HepG2 (cell line): ENCODE data around the gene APOC4. TPM values are rescaled to one million over a fixed set of nuclear protein-coding genes. Genes with fewer than 3 reads are reported as not detected.
A peak's percentile ranks its signal among the peaks of the same experiment; 100 is the strongest.

ENCODE experiments used
- ATAC-seq: fragments of 200-7000 bp; cut with Tn5 transposase; 3 replicates; pipeline ENCODE4 v1.9.1; 2020; ENCODE audit warnings: mild to moderate bottlenecking, moderate library complexity
- BruUV-seq: library from RNA; stranded (reverse); fragments of 400-500 nt; replicated peaks from 2 replicates; lab custom pipeline; 2021; lab: Mats Ljungman, UMichigan
- CTCF ChIA-PET: fragments of 300-600 bp; formaldehyde crosslinking; extraction: SDS; loops from one replicate; lab custom pipeline; 2021; ENCODE audit warnings: low total read pairs, inconsistent platforms, low intra/inter-chr PET ratio; lab: Yijun Ruan, JAX
- POLR2A ChIA-PET: fragments of 350-600 bp; sonication (Branson Sonifier 250); formaldehyde crosslinking; loops from one replicate; lab custom pipeline; 2020; ENCODE audit warnings: antibody characterized with exemption, inconsistent platforms; lab: Yijun Ruan, JAX
- DNase-seq: peaks from one replicate; pipeline ENCODE4 v3.0.0-alpha.2; 2015; ENCODE audit warnings: low spot score
- FAIRE-seq: peaks from 3 replicates; lab custom pipeline; 2011; peaks lifted over from hg19 to GRCh38; lab: Jason Lieb, UNC
- H2AFZ ChIP-seq: one replicate; pipeline ENCODE4 v1.6.1; 2011; ENCODE audit warnings: low read length, inconsistent platforms
- H3K27ac ChIP-seq: fragments of 300-600 bp; 3 replicates; pipeline ENCODE4 v1.8.0; 2011; ENCODE audit warnings: mixed run types, mild to moderate bottlenecking, mixed read lengths, low read length, inconsistent platforms; ENCODE audit not compliant: insufficient read depth; ENCODE audit errors: extremely low read length
- H3K27me3 ChIP-seq, 2 experiments: fragments of 200-600 bp in 1 of 2; 2 replicates in 1 of 2; 3 replicates in 1 of 2; pipeline versions ENCODE4 v1.6.0 to v1.8.0; 2011; ENCODE audit warnings: low read length in 2 of 2, mild to moderate bottlenecking in 2 of 2, moderate library complexity in 2 of 2, inconsistent platforms in 1 of 2; ENCODE audit not compliant: insufficient read depth in 2 of 2, control insufficient read depth in 1 of 2
- H3K36me3 ChIP-seq, 2 experiments: fragments of 200-600 bp in 1 of 2; replicated peaks in 1 of 2; 2 replicates in 1 of 2; 3 replicates in 1 of 2; pipeline versions ENCODE4 v1.5.1 to v1.8.0; 2011; ENCODE audit warnings: low read length in 2 of 2, inconsistent platforms in 1 of 2; ENCODE audit not compliant: insufficient read depth in 2 of 2, control insufficient read depth in 1 of 2
- H3K4me1 ChIP-seq: 2 replicates; pipeline ENCODE4 v1.5.1; 2012; ENCODE audit warnings: low read length, inconsistent platforms; ENCODE audit not compliant: insufficient read depth
- H3K4me2 ChIP-seq: 2 replicates; pipeline ENCODE4 v1.6.0; 2011; ENCODE audit warnings: low read depth, low read length, inconsistent platforms
- H3K4me3 ChIP-seq, 3 experiments: fragments of 200-600 bp in 1 of 3; sonication (generic), shearing (Covaris generic) in 1 of 3; replicated peaks in 1 of 3; 2 replicates each; pipeline ENCODE4 v1.5.1; 2011 to 2016; ENCODE audit warnings: low read length in 3 of 3, inconsistent platforms in 2 of 3, low read depth in 2 of 3, mild to moderate bottlenecking in 2 of 3, control low read depth in 1 of 3, mixed read lengths in 1 of 3; ENCODE audit not compliant: insufficient read depth in 1 of 3
- H3K79me2 ChIP-seq: one replicate; pipeline ENCODE4 v1.6.1; 2011; ENCODE audit warnings: low read length, inconsistent platforms; ENCODE audit not compliant: insufficient read depth
- H3K9ac ChIP-seq: 2 replicates; pipeline ENCODE4 v1.6.0; 2011; ENCODE audit warnings: mild to moderate bottlenecking, low read depth, low read length, inconsistent platforms; ENCODE audit not compliant: insufficient read depth
- H3K9me3 ChIP-seq: 2 replicates; pipeline ENCODE4 v1.5.1; 2012; ENCODE audit warnings: mild to moderate bottlenecking, low read length
- H4K20me1 ChIP-seq: 2 replicates; pipeline ENCODE4 v1.6.0; 2011; ENCODE audit warnings: inconsistent platforms, mild to moderate bottlenecking, low read length, moderate library complexity; ENCODE audit not compliant: insufficient read depth
- ARID2 ChIP-seq: sonication (generic); formaldehyde crosslinking; IDR thresholded peaks from 2 replicates; pipeline ENCODE4 v1.8.1; 2022; ENCODE audit warnings: mild to moderate bottlenecking, missing genetic modification reagents, borderline replicate concordance
- ELF3 ChIP-seq: IDR thresholded peaks from 2 replicates; pipeline ENCODE4 v1.6.1; 2016; ENCODE audit warnings: missing genetic modification reagents, missing compliant biosample characterization
- HOXA3 ChIP-seq: sonication (generic); formaldehyde crosslinking; IDR thresholded peaks from 2 replicates; pipeline ENCODE4 v1.5.0; 2020; ENCODE audit warnings: missing genetic modification reagents
- IRX3 ChIP-seq: sonication (generic); formaldehyde crosslinking; IDR thresholded peaks from 2 replicates; pipeline ENCODE4 v1.8.1; 2023; ENCODE audit warnings: mild to moderate bottlenecking, low read depth, missing genetic modification reagents, borderline replicate concordance
- MED1 ChIP-seq: sonication (generic); formaldehyde crosslinking; IDR thresholded peaks from 2 replicates; pipeline ENCODE4 v1.4.0; 2020; ENCODE audit warnings: missing genetic modification reagents
- PHF5A ChIP-seq: IDR thresholded peaks from one replicate; pipeline ENCODE4 v1.6.1; 2018; ENCODE audit warnings: low read depth, missing genetic modification reagents; ENCODE audit not compliant: unreplicated experiment
- PRPF4 ChIP-seq: fragments of 200-400 bp; formaldehyde crosslinking; IDR thresholded peaks from 2 replicates; pipeline ENCODE4 v1.6.1; 2016; ENCODE audit warnings: low read length, low read depth; ENCODE audit not compliant: poor library complexity, severe bottlenecking
- SALL1 ChIP-seq: sonication (generic); formaldehyde crosslinking; IDR thresholded peaks from 2 replicates; pipeline ENCODE4 v1.8.0; 2022; ENCODE audit warnings: mild to moderate bottlenecking, missing genetic modification reagents
- SIN3A ChIP-seq: IDR thresholded peaks from 2 replicates; pipeline ENCODE4 v1.6.1; 2011; ENCODE audit warnings: low read depth, mild to moderate bottlenecking, control low read depth, low read length, borderline replicate concordance
- ZBTB21 ChIP-seq: sonication (generic); formaldehyde crosslinking; IDR thresholded peaks from 2 replicates; pipeline ENCODE4 v1.4.0; 2020; ENCODE audit warnings: missing genetic modification reagents
- ZFY ChIP-seq: sonication (generic); formaldehyde crosslinking; IDR thresholded peaks from 2 replicates; pipeline ENCODE4 v1.4.0; 2020; ENCODE audit warnings: missing genetic modification reagents
- ZNF17 ChIP-seq: sonication (generic); formaldehyde crosslinking; IDR thresholded peaks from 2 replicates; pipeline ENCODE4 v1.5.0; 2020; ENCODE audit warnings: mild to moderate bottlenecking, missing genetic modification reagents
- ZNF263 ChIP-seq: sonication (generic); formaldehyde crosslinking; IDR thresholded peaks from 2 replicates; pipeline ENCODE4 v1.4.0; 2020; ENCODE audit warnings: missing genetic modification reagents
- ZNF616 ChIP-seq: sonication (generic); formaldehyde crosslinking; IDR thresholded peaks from 2 replicates; pipeline ENCODE4 v1.5.0; 2020; ENCODE audit warnings: low read depth, mild to moderate bottlenecking, missing genetic modification reagents
- WGBS: methylation state at CpG from one replicate; pipeline ENCODE4 v1.1.6; 2017; ENCODE audit warnings: low lambda C conversion rate; 5-methylcytosine and 5-hydroxymethylcytosine counted together
- in situ Hi-C: cut with HindIII; loops from 2 replicates; pipeline ENCODE4 v1.10.0; 2017; ENCODE audit warnings: low pct_unique_long_range_greater_than_20kb; ENCODE audit not compliant: extremely low pct_ligation_motif_present
- intact Hi-C: fragments of 100-400 bp; cut with micrococcal nuclease; formaldehyde crosslinking; loops from one replicate; pipeline ENCODE4 v1.10.0; 2022; ENCODE audit not compliant: unreplicated experiment
- polyA plus RNA-seq, 8 experiments: library from polyadenylated mRNA; depleted of rRNA in 3 of 8; stranded (reverse) in 7 of 8; unstranded in 1 of 8; fragments of >200 nt; fragmentation: Illumina TruSeq in 4 of 8; extraction: Trizol in 4 of 8; gene quantifications; 2 replicates each; pipeline versions ENCODE4 v1.2.1 to v1.2.3, GENCODE V29; 2011 to 2016; ENCODE audit warnings: low read depth in 4 of 8, missing spikeins in 1 of 8, mixed read lengths in 1 of 8; ENCODE audit not compliant: insufficient read depth in 1 of 8
- total RNA-seq, 5 experiments: library from RNA; depleted of rRNA; stranded (reverse); fragments of >200 nt; fragmentation: Illumina TruSeq; extraction: Trizol; gene quantifications; 2 replicates each; pipeline ENCODE4 v1.2.3, GENCODE V29; 2016; ENCODE audit warnings: low read depth in 1 of 5
- TF ChIP-seq, protein P1 (sequence below): sonication (generic); formaldehyde crosslinking; IDR thresholded peaks from 2 replicates; pipeline ENCODE4 v1.4.0; 2020; ENCODE audit warnings: missing genetic modification reagents, mild to moderate bottlenecking, borderline replicate concordance
- TF ChIP-seq, protein P2 (sequence below): fragments of 450-650 bp; IDR thresholded peaks from 2 replicates; pipeline ENCODE4 v1.6.1; 2017; ENCODE audit warnings: mild to moderate bottlenecking
- TF ChIP-seq, protein P3 (sequence below): sonication (generic); formaldehyde crosslinking; IDR thresholded peaks from 2 replicates; pipeline ENCODE4 v1.5.0; 2020; ENCODE audit warnings: mild to moderate bottlenecking, missing genetic modification reagents
- TF ChIP-seq, protein P4 (sequence below): sonication (generic); formaldehyde crosslinking; IDR thresholded peaks from 2 replicates; pipeline ENCODE4 v1.4.0; 2020; ENCODE audit warnings: missing genetic modification reagents

Gene APOC4
- total and polyA plus RNA-seq, 2 of the 13 experiments (the other 11 are each of a cell fraction or from before 2014, with no cell fraction given), result 0.46 TPM; not detected in 1

DNA sequence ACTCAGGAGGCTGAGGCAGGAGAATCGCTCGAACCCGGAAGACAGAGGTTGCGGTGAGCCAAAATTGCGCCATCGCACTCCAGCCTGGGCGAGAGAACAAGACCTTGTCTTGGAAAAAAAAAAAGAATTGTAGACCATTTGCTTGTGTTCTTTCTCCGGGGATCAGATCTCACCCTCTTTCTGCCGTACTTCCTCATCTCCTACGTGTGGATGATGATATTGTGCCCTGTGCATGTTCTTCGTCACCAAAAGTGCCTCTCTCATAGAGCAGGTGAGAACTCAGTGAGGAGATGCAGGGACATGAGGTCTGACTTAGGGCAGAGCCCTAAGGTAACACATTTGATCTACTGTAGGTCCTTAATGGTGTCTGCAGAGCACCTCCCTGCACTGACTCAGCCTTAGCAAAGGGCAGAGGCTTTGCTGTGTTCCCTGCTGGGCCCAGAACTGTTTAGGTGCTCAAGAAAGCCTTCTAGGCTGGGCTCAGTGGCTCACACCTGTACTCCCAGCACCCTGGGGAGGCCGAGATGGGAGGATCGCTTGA is 5.1 kb downstream of the APOC4 start:
- intact Hi-C loops, result no loop called here
- no peaks in the 10 kb centered on the region for H4K20me1 ChIP-seq
- no peak for FAIRE-seq
- ATAC-seq, result no peak
- POLR2A ChIA-PET, result interaction anchor here (1.5 to 7.3 kb wide), 9 partner anchors 8 to 43 kb away, joined by 3 to 119 read pairs (median 52); partner anchors contain the start of genes APOC1 and APOE
- peaks cover 4 to 7% of the 10 kb centered on the region in 2 experiments for H3K36me3 ChIP-seq
- in situ Hi-C loops, result loop anchor here (5.0 kb wide), 1 partner anchor 35 kb away; the partner anchor contains the start of gene APOC1
- BruUV-seq, result no TSS peak
- WGBS, result 19% methylated on average over 11 of the region's 13 CpGs
- peaks cover 84% of the 10 kb centered on the region for H3K4me1 ChIP-seq
- CTCF ChIA-PET, result no interaction called here
- H3K79me2 ChIP-seq, result peaks cover 28% of the 10 kb centered on the region
- H3K9me3 ChIP-seq, result no peaks in the 10 kb centered on the region
- H3K27ac ChIP-seq, result peak overlapping the region; percentile 89
- no peak overlapping the region for H2AFZ ChIP-seq
- peak overlapping the region; percentile 87 for H3K4me2 ChIP-seq
- no peak for DNase-seq
- peak overlapping the region; percentile 79 to 86 (median 86) for H3K4me3 ChIP-seq
- peak overlapping the region; percentile 88 for H3K9ac ChIP-seq
- no peaks in the 10 kb centered on the region; a peak in 1 of 5 replicates for H3K27me3 ChIP-seq
- TF ChIP-seq, protein P1, sequence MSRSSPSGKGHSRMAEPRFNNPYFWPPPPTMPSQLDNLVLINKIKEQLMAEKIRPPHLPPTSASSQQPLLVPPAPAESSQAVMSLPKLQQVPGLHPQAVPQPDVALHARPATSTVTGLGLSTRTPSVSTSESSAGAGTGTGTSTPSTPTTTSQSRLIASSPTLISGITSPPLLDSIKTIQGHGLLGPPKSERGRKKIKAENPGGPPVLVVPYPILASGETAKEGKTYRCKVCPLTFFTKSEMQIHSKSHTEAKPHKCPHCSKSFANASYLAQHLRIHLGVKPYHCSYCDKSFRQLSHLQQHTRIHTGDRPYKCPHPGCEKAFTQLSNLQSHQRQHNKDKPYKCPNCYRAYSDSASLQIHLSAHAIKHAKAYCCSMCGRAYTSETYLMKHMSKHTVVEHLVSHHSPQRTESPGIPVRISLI (CRISPR knock-in tag), result 0 out of 2 replicates have a peak, but pooled peaks have one; percentile 20
- TF ChIP-seq, protein P2, sequence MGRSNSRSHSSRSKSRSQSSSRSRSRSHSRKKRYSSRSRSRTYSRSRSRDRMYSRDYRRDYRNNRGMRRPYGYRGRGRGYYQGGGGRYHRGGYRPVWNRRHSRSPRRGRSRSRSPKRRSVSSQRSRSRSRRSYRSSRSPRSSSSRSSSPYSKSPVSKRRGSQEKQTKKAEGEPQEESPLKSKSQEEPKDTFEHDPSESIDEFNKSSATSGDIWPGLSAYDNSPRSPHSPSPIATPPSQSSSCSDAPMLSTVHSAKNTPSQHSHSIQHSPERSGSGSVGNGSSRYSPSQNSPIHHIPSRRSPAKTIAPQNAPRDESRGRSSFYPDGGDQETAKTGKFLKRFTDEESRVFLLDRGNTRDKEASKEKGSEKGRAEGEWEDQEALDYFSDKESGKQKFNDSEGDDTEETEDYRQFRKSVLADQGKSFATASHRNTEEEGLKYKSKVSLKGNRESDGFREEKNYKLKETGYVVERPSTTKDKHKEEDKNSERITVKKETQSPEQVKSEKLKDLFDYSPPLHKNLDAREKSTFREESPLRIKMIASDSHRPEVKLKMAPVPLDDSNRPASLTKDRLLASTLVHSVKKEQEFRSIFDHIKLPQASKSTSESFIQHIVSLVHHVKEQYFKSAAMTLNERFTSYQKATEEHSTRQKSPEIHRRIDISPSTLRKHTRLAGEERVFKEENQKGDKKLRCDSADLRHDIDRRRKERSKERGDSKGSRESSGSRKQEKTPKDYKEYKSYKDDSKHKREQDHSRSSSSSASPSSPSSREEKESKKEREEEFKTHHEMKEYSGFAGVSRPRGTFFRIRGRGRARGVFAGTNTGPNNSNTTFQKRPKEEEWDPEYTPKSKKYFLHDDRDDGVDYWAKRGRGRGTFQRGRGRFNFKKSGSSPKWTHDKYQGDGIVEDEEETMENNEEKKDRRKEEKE, result no peak
- TF ChIP-seq PRPF4, result no peak
- TF ChIP-seq SIN3A, result peak; percentile 43; the same call in 1 of the 2 replicates
- no peak for TF ChIP-seq IRX3
- TF ChIP-seq ZNF263 (CRISPR knock-in tag), result peak; percentile 7; the same call in 1 of the 2 replicates
- TF ChIP-seq ZNF616 (CRISPR knock-in tag), result peak; percentile 61; the same call in 1 of the 2 replicates
- peak; percentile 53 for TF ChIP-seq ELF3
- TF ChIP-seq ZFY (CRISPR knock-in tag), result peak; percentile 32; the same call in 1 of the 2 replicates
- TF ChIP-seq ZBTB21 (CRISPR knock-in tag), result peak; percentile 52; the same call in 1 of the 2 replicates
- TF ChIP-seq ZNF17 (CRISPR knock-in tag), result no peak
- TF ChIP-seq ARID2 (CRISPR knock-in tag), result no peak
- TF ChIP-seq HOXA3 (CRISPR knock-in tag), result peak; percentile 14; the same call in 1 of the 2 replicates
- TF ChIP-seq MED1, result 0 out of 2 replicates have a peak, but pooled peaks have one; percentile 26
- TF ChIP-seq SALL1 (CRISPR knock-in tag), result peak; percentile 23; the same call in 1 of the 2 replicates
- TF ChIP-seq, protein P3, sequence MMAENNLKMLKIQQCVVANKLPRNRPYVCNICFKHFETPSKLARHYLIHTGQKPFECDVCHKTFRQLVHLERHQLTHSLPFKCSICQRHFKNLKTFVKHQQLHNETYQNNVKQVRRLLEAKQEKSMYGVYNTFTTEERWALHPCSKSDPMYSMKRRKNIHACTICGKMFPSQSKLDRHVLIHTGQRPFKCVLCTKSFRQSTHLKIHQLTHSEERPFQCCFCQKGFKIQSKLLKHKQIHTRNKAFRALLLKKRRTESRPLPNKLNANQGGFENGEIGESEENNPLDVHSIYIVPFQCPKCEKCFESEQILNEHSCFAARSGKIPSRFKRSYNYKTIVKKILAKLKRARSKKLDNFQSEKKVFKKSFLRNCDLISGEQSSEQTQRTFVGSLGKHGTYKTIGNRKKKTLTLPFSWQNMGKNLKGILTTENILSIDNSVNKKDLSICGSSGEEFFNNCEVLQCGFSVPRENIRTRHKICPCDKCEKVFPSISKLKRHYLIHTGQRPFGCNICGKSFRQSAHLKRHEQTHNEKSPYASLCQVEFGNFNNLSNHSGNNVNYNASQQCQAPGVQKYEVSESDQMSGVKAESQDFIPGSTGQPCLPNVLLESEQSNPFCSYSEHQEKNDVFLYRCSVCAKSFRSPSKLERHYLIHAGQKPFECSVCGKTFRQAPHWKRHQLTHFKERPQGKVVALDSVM, result peak; percentile 82
- TF ChIP-seq PHF5A, result no peak
- TF ChIP-seq, protein P4, sequence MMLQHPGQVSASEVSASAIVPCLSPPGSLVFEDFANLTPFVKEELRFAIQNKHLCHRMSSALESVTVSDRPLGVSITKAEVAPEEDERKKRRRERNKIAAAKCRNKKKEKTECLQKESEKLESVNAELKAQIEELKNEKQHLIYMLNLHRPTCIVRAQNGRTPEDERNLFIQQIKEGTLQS (CRISPR knock-in tag), result no peak
